ENCODE data around the gene CRADD.

- TF ChIP-seq POLR2A (IDR thresholded peaks at IDR 0.05; ENCODE audit: low read depth, low read length) = no peak
- TF ChIP-seq TAF1 (IDR thresholded peaks at IDR 0.05; ENCODE audit: borderline replicate concordance, low read depth, low read length) = no peak
- TF ChIP-seq POLR2AphosphoS5 (IDR thresholded peaks at IDR 0.05; ENCODE audit: low read depth, low read length) = no peak
Measured at GRCh38 chr12:93847517-93848474, 170.6 kb downstream of the CRADD start.

All from GM12892 (cell line).